HG02981 (cell line): ENCODE measurements around the gene NRP1.

Experiments used
- ATAC-seq: cut with Tn5 transposase; IDR thresholded peaks from one replicate; pipeline ENCODE4 v1.9.1; 2021; ENCODE audit warnings: mild to moderate bottlenecking, moderate library complexity; ENCODE audit not compliant: unreplicated experiment

The NRP1 gene

DNA sequence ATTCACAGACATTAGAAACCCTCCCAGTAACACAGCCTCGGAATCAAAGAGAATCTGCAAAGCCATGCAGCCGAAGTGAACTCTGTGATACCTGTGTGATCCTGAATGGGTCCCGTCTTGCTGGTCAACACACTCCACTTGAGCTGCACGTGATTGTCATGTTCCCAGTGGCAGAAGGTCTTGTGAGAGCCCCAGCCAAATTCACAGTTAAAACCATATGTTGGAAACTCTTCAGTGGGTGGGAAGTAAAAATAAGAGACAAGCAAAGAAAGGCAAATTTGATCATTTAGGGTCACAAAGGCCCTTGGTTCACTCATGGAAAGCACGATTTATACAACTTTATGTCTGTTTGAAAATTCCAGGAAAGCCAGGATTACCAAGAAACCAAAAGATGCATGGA is 142.3 kb downstream of the NRP1 start:
- ATAC-seq, result no peak

DNA sequence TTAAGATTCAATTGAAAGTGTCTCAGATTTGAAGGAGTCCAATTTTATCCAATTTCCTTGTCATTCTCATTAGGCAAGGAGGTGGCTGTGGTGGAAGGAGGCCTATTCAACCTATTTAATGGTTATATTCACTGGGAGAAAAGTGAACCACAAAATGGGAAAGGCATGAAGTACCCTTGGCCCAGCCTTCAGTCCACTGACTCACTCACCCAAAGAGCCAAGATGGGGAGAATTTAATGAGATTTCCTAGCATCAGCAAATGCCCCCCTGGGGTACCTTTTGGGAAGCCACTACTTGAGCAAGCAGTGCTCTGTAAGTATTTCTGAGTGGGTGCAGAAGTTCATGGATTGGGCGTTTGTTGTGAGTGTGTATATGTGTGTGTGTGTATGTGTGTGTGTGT is 144.1 kb downstream of the NRP1 start:
- ATAC-seq, result no peak

DNA sequence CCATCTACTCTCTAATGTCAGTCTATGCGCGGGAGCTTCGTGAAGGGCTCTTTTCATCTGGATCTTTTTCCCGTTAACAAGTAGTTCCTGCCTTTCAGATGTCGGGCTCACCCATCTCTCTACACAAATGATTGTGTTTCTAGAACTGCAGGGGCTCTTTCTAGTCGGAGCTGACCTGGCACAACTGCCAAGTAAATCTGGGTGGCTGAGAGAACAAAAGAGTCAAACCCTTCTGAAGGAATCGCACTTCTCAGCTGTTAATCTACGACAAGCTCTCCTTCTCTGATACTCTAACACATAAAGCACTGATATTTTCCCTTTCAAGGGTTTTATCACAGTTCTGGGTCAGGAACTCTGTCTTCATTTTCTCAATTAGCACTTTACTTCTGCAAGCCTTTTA is 144.7 kb downstream of the NRP1 start:
- no peak for ATAC-seq

DNA sequence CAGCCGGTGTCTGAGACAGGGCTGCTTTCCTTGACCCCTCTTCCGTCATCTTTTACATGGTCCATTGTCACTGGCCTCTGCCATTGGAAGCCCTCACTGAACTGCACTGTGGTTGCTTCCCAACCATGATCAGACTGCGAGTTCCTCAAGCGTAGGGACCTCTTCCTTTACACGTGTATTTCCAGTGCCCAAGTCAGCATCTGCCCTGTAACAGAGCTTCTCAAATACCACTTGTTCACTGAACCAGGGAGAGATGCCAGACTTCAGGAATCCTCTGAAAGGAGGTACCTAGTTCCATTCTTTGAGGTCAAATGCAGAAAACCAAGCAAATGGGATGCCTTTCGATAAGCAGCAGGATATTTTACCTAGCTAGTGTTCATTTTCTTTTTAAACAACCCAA is 145.1 kb downstream of the NRP1 start:
- ATAC-seq, result no peak

DNA sequence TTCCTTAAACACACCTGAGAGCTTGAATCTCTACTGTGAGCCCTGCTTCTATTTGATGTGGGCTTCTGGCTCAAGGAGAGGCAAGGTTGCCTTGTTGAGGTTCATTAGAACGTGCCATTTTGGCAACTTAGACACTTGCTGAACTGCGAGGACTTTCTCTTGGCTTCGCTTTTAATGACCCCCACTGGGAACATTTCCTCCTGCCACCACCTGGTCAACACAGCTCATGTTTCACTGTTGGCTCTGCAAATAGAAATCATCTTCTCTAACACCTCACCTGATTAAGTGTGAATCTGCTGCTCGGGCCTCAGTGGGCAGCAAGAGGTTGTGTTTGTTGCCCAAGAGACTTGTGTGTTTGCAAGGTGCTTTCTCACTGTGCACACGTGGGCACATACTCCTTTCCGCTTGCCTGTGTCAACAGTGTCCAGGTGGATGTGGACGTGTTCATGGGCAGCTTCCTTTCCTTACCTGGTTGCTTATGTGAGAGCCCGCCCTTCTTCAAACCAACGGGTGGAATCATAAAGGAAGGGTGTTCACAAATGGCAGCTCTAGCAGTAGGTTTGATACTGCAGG is 147.0 kb downstream of the NRP1 start:
- ATAC-seq, result no peak

DNA sequence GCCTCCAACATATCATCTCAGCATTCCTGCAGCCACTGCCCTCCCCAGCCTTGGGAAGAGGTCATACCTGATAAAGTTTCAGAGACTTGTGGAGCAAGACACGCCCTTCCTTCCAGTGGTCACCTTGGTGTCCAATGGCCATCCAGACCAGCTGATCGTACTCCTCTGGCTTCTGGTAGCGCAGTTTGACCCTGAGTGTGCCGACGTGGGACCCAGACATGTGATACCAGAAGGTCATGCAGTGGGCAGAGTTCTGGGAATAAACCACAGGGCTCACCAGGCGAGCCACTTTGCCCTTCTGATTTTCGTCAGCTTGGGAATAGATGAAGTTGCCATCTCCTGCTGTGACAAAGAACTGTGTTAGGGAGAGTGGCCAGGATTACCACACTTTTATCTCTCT is 148.3 kb downstream of the NRP1 start:
- ATAC-seq, result no peak

DNA sequence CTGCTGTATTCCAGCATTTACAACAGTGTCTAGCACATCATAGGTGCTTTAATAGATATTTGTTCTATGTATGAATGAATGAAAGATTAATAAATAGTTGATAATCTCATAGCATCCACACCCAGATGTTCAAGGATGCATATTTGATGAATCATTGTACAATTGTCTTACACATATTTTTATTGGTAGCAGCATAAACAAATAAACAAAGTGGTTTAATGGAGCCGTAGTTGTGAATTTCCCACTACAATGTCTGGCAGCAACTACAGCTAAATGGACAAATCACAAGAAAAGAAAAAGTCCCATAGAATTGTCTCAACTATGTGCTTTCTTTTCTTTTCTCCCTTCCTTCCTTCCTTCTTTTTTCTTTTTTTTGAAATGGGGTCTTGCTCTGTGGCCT is 150.8 kb downstream of the NRP1 start:
- no peak for ATAC-seq

DNA sequence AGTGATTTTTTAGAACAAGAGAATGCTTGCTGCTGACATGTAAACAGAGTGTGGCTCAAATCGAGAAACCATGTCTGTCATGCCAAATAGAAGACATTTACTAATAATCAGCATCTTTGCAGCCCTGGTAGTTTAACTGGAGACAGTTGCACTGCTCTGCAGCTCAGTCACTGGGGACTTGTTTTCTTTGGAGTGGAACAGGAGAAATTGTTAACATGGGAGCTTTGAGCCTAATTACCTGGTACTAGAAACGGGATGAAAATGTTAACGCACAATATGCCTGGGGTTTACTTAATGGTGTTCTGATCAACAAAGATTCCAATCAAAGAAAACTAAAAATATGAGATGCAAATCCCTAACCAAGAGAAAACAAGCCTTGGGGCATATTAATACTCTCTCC is 153.5 kb downstream of the NRP1 start:
- no peak for ATAC-seq

DNA sequence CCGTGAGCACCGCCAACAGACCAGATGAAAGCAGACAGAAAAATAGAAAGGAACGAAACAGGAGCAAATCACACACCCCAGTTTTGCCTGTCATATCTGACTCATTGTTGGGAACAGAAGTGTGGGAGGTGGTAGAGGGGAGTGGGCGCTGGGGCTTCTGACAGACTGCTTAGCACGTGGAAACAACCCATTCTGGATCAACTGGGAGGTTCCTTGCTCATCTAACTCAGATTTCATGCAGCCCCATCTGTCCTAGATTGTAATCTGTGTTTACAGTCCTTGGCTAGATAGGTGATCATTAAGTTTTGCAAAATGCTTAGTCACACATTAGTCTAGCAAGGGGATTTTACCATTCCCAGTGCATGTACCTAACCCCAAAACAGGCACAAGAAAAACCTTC is 154.1 kb downstream of the NRP1 start:
- ATAC-seq, result no peak

DNA sequence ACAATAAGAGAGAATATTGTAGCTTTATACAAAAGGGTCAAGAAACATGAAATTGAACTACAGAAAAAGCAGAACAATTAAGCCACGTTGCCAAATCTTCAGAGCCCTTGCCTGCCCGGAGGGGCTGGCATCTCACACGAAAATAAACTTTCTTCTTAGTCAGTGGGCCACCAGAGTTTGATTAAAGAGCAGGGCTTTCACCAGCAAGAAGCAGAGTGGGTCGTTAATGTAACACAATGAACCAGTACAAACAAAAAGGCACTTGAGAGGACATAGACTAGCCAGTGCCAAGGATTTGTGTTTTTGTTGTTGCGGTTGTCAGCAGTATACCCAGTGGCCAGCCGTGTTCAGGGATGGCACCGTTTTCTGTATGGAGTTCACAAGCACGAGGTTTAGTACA is 155.4 kb downstream of the NRP1 start:
- no peak for ATAC-seq

DNA sequence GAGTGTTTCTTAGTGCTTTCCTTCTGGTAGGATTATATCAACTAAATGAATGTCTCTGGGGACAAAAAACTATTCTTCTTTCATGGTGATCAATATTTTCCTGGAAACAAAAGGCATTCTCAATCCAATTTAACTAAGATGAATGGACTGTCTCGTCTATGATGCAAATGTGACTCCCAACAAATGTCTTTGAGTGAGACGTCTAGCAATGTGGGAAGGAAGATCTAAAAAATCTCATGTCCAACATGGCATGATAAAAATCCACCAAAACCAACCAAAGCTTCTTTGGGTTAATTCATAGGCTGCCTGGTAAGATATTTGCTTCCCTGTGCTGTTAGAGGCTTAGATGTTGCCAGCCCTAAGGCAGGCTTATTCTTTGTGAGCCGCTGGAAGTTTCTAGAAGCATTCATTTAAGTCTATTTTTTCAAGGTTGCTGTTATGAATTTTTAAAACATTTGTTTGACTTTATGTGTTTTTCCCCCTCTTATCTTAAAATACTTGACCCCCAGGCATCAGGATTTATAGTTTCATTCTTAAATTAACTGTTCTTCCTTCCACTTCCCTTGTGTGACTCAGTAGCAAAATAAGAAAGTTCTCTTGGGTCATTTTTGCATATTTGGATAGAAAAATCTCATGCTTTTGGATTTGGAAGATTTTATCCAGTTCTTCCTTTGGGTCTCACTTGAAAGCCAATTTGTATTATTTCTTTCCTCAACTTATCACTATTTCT is 156.3 kb downstream of the NRP1 start:
- no peak for ATAC-seq

DNA sequence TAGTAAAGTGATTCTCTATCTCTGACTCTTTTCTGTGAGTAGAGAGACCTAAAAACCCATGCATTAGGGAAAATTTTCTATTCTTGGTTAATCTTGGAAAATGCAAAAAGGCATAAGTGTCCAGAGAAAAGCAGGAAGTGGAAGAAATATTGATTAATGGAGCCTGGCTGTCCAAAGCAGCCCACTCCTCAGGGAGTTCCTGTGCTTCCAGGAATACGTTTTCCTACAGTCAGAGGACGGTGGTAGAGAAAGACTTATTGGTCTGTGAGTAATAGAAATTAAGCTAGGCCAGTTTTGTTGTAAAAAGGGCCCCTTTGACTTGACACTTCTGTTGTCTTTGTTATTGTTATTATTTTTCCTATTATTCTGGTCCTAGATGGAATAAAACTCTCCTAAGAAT is 157.8 kb downstream of the NRP1 start:
- no peak for ATAC-seq

DNA sequence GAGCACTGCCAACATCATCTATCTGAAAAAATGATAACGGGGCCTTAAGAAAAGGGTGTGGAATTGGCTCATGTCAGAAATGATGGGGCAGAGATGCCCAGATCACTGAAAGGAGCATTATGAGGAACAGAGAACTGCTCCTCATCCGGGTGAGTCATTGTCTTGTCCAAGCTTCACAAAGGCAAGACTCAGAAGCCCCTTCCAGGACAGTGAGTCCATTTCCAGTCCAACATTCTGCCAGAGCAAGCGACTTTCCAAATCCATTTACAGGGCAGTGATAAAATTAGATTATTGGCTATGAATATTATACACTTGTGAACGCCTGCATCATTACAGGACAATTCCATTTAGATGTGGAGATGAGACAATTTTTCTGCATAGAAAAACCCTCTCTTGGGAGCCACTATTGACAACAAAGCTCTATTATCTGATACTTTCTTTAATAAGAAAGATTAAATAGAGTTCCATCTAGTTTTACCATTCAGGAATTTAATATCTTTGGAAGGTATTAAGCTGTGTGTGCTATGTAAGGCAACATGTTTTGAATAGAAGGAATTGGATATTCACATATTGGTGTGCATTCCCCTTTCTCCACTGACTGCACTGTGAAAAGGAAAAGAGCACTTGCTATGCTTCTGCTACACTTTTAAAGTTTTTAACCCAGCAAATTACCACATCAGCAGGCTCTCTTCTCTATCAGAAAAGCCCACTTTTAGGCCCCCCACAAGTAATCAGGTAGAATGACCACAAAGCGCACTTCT is 159.6 kb downstream of the NRP1 start:
- ATAC-seq, result no peak

DNA sequence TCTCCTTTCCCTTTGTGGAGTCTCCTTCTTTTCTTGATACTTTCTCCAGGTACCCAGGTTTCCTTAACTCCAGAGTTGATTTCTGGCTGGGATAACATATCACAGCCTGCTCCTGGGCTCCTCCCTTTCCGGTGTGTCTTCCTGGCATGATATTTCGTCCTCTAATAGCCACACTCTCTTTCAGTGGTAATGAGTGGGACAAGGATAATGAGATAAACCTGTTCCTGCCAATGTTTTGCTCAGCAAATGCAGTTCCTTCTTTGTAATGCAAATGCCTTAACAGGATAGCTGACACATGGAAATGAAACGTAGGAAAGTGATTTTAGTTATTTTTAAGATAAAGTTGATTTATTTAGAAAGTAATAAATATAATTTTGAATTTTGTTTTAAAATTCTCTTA is 168.6 kb downstream of the NRP1 start:
- ATAC-seq, result no peak

DNA sequence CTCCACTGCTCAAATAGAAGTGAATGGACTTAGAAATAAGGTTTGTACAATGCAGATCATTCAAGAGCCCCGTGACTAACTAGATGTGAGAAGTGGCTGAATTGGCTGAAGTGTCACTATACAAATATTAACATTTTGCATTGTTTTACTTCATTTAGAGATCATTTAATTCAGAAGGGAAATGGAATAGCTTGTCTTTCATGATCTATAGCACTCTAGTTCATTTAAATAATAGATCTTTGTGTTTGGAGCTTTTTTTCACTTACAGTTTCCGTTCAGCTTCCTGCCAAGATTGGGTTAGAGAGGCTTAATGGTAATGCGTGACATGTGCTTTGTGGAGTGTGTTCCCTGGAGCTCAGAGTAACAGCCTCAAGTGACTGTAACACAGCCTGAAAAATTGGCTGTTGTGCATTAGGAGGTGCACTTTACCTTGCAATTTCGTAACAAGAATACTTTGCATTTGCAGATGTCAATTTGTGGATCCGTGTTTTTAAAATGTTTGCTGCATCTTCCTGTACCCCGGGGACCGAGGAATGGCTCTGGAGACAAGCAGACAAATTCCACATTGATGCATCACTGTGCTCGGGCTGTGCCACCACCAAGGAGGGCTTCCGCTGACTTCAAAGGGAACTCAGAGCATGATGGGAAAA is 170.3 kb downstream of the NRP1 start:
- ATAC-seq, result no peak

DNA sequence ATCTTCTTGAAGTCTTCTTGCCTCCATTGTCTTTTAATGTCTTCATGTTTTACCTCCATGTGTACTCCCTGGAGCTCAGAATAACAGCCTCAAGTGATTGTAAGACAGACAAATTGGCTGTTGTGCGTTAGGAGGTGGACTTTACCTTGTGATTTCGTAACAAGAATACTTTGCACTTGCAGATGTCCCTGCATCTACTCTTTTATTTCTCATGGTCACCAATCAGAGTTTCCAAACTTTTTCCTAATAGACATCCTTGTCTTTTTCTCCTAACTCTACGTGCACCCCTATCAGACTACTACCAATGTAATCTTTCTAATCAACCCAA is 172.3 kb downstream of the NRP1 start:
- ATAC-seq, result no peak

DNA sequence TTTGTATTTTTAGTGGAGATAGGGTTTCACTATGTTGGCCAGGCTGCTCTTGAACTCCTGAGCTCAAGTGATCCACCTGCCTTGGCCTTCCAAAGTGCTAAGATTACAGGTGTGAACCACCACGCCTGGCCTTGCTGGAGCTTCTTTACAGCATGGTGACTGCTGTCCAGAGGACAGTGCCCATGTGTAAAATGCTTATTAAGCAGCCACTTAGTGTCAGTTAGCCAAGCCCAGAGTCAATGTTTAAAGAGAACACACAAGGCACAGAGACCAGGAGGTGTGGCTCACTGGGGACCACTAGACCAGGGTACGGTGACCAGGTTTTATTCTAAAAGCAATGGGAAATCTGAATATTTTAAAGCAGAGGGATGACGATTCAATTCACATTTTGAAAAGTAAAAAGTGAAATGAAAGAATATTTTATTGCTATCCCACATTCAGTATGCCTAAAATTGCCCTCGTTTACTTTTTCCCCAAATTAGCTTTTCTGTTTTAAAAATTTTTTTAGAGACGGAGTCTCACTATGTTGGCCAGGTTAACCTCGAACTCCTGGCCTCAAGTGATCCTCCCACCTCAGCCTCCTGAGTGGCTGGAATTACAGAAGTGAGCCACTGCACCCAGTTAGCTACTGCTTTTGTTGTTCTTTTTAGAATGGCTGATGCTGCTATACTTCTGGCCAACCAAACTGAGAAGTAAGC is 172.8 kb downstream of the NRP1 start:
- no peak for ATAC-seq

DNA sequence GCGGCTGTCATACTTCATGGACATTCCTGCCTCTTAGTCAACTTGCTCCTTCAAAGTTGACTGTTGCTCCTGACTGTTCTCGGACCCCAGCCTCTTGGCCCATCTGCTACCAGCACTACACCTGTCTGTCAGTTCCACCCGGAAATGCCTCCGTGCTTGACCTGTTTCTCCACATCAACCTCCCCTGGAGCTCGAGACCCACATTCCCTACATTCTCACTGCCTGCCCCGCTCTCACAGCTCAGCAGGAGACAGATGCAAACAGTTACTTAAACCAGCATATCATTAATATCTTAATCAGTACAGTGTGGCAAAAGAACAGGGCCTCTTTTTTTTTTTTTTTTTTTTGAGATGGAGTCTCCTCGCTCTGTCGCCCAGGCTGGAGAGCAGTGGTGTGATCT is 174.3 kb downstream of the NRP1 start:
- no peak for ATAC-seq

DNA sequence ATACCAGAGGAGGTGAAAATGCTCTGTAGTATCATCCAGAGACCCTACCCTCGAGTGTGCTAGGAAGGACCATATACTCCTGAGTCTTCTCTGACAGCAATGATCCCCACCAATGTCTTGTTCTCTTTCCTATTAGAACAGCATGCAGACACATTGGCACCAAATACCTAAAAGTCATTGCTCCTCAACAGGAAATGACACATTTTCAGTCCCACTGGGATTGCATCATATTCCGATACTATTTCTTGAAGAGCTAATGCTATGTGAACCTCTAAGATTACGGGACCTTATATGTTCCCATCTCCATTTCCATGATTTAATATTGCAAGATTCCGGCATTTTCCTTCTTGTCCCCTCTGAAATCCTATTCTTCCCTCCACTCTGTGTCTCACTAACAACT is 177.4 kb downstream of the NRP1 start:
- no peak for ATAC-seq

DNA sequence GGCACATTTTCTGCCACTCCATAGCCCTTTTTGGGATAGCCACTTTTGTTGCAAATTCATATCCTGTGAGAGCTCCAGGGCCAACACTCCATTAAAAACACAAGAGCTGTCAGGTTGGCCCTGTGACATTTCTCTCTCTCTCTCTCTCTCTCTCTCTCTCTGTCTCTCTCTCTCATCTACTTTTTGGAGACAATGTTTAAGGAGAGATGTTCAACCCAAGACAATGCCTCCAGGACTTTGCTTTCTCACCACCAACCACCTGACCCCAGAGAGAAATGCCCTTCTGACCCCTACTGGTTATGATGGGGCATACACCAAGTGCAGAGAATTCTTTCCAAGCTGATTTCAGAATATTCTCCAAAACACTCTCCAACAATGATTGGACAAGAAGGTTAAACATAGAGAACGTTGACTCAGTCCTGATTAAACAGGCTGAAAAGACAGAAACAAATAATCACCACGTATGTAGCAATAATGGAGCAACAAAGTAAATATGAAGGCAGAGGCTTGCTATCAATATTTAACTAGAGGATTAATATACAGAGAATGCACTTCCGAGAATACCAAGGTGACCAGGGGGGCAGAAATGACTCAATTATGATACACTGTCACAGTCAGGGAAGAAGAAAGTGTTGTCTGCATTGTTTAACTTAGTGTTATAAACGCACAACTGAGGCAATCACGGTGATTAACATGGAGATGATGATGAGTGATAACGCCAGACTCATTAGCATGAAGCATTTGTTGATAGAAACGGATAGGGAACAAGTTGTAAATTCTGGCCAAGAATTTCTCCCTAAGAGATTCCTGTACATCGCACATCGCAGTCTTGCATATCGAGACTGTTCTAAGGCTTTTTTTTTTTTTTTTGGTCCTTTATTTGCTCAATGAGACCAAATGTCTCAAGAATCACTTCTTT is 178.5 kb downstream of the NRP1 start:
- peak; percentile 79 for ATAC-seq
